Measurements from ENCODE around the gene PPM1H.

DNA sequence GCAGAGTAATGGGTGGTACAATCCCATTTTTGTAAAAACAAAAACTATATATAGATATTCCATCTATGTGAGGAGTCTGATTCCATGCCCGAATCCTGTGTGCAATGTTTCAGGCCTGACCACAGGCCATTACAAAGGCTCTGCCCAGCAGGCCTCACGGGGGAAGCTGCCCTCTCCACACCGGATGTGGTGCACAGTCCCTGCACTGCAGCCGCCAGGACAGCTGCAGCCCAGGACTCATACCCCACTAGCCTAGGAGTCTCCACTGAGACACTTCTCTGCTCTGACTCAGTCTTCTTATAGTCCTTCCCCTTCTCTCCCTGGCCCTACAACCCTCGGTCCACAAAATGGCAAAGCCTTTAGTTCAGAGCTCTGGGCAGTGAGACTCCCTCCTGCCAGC, 190.4 kb downstream of the PPM1H start:
- TF ChIP-seq CTCF (IDR thresholded peaks at IDR 0.05; ENCODE audit: low read depth, low read length) = no peak
- no peak for TF ChIP-seq EZH2phosphoT487 (IDR thresholded peaks at IDR 0.05; ENCODE audit: low read depth)

All from OCI-LY3 (cell line).